Measurements from ENCODE around the gene ZNF217.
"Not testable (repeated sequence)": the region's sequence is repeated elsewhere in the genome, so short reads cannot be mapped to it uniquely, and the experiment has no call there.

The ZNF217 gene

DNA sequence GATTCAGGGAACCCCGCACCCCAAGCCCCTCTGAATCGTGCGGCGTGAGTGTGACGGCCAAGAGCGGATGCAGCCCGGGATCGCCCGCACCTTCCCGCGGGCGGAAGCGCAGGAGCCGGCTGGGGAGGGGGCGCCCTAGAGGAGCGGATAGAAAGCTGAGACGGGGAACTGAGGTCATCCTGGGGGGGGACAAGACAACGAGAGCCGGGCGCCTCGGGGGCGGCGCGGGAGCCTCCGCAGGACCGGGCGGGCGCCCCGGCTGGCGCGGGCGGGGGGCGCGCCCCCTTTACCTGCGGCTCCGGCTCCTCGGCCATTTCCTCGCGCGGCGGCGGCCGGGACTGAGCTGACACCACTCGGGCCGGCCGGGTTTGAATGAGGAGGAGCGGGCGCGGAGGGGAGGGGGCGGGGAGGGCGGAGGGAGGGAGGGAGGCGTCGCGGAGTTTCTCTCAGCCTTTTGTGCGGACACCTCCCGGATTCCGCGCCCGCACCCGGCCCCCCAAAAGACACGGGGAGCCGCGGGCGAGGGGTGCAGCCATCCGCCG, at the start of gene ZNF217:
Gene ZNF217 (minus strand): TSS at position 374 of the 542 bp plus-strand sequence. CDS start 11,013 bp downstream, outside the sequence.
- peak; percentile 61 for DNase-seq (ENCODE audit: low read depth)
- H3K4me3 ChIP-seq (replicated peaks; ENCODE audit: low read depth, low read length) = peak within 1 kb of the TSS; percentile 74

DNA sequence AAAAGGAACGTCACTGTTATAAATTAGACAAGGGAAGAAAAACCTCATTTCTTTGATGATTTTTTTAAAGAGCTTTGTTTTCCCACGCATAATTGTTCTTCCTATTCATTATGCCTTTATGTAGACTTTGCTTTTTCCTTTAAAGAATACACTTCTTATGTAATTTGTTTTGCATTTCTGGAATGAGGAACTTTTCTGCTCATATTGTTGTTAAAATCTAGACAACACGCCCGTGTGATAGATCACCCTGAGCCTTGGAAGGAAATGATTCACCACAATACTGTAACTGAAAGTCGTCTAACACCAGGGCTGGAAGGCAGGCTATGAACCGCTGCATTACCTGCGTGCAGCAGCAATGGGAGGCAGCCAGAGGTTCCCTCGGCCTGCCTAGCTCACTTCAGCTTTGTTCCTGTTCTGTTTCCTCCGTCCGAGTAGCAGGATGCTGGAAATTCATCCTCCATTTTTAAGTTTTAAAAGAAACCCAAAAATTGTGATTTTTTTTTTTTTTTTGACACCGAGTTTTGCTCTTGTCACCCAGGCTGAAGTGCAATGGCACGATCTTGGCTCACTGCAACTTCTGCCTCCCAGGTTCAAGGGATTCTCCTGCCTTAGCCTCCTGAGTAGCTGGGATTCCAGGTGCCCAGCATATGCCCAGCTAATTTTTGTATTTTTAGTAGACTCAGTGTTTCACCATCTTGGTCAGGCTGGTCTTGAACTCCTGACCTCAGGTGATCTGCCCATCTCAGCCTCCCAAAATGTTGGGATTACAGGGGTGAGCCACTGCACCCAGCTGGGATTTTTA, 49.6 kb upstream of the ZNF217 start:
- peak overlapping the region; percentile 21 for H3K4me3 ChIP-seq (replicated peaks; ENCODE audit: low read depth, low read length)
- TF ChIP-seq, protein P1, sequence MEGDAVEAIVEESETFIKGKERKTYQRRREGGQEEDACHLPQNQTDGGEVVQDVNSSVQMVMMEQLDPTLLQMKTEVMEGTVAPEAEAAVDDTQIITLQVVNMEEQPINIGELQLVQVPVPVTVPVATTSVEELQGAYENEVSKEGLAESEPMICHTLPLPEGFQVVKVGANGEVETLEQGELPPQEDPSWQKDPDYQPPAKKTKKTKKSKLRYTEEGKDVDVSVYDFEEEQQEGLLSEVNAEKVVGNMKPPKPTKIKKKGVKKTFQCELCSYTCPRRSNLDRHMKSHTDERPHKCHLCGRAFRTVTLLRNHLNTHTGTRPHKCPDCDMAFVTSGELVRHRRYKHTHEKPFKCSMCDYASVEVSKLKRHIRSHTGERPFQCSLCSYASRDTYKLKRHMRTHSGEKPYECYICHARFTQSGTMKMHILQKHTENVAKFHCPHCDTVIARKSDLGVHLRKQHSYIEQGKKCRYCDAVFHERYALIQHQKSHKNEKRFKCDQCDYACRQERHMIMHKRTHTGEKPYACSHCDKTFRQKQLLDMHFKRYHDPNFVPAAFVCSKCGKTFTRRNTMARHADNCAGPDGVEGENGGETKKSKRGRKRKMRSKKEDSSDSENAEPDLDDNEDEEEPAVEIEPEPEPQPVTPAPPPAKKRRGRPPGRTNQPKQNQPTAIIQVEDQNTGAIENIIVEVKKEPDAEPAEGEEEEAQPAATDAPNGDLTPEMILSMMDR (IDR thresholded peaks at IDR 0.05; ENCODE audit: low read length, missing control alignments) = no peak
- peak; percentile 83 for DNase-seq (ENCODE audit: low read depth)

DNA sequence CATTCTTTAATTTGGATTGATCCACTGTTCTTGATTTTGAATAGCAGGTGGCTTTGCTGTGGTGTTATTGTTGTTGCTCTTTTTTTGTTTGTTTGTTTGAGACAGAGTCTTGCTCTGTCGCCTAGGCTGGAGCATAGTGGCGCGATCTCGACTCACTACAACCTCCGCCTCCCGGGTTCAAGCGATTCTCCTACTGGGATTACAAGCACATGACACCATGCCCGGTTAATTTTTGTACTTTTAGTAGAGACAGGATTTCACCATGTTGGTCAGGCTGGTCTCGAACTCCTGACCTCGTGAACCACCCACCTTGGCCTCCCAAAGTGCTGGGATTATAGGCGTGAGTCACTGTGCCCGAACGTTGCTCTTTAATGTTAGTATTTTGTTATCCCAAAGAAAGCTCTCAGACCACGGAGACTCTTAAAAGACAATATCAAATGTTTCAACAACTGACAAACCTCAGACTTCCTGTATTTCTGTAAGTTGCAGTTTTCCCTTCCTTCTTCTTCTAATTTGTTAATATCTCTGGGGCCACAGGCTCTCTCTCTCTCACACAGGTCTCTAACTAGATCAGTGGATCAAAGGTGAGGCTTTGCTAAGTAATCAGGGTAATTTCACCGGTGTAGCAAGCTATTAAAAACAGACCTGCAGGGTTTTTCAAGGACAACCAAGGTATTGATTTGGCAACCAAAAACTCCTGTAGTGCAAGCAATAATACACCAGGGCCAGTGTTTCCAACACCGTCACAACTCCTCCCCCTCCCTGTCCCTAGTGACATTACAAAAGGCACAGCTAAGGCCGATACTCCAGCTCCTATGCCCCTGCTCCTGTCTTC, 48.8 kb upstream of the ZNF217 start:
- TF ChIP-seq, protein P1 (IDR thresholded peaks at IDR 0.05; ENCODE audit: low read length, missing control alignments) = no peak
- peak overlapping the region; percentile 21 for H3K4me3 ChIP-seq (replicated peaks; ENCODE audit: low read depth, low read length)
- peak; percentile 74 for DNase-seq (ENCODE audit: low read depth)

DNA sequence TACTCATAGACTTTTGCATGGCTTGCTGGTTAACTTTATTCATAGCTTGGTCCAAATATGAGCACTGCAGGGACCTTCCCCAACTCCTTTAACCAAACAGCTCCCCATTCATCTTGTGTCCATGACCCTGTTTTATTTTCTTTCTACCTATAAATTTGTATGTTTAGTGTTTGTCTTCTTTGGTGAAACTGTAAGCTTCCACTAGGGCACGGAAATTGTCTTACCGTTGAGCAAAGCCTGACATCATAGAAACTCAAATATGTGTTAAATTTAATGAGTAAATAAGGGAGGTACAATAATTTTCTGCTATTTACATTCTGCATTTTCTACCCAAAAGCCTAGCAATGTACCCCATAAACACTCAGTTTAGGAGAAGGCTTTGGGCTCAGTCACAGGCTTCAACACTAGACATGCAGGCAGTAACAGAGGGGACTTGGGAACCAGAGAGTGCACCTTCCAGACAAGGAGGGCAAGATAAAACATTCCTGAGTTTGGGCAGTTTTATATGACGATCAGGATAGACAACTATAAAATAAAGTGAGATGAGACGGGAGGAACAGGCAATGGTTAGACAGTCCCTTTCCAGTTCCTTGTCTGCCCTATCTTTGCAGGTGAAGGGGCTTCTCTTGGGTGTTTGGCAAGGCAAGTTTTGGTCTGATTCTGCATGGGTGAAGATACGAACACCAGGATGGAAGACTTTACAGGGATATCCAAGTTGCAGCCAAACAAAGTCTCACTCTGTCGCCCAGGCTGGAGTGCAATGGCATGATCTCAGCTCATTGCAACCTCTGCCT, 46.2 kb upstream of the ZNF217 start:
- DNase-seq (ENCODE audit: low read depth) = no peak
- TF ChIP-seq, protein P1 (IDR thresholded peaks at IDR 0.05; ENCODE audit: low read length, missing control alignments) = no peak
- H3K4me3 ChIP-seq (replicated peaks; ENCODE audit: low read depth, low read length) = no peak overlapping the region

DNA sequence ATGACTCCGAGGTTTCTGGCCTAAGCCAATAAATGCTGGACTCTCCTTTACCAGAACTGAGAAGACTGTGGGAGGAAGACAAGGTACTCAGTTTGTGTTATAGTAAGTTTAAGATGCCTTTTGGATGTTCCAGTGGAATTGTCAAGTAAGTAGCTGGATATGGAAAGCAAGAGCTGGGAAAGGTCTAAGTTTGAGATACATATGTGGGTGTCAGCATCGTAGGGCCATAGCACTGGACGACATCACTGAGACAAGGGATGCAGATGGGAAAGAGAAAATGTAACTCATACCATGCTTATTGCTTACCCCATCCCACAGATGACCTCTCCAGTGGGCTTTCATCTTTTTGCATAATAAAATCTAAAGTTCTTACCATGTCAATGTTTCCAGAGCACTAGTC, 45.5 kb upstream of the ZNF217 start:
- no peak for DNase-seq (ENCODE audit: low read depth)
- TF ChIP-seq, protein P1 (IDR thresholded peaks at IDR 0.05; ENCODE audit: low read length, missing control alignments) = no peak
- H3K4me3 ChIP-seq (replicated peaks; ENCODE audit: low read depth, low read length) = no peak overlapping the region

DNA sequence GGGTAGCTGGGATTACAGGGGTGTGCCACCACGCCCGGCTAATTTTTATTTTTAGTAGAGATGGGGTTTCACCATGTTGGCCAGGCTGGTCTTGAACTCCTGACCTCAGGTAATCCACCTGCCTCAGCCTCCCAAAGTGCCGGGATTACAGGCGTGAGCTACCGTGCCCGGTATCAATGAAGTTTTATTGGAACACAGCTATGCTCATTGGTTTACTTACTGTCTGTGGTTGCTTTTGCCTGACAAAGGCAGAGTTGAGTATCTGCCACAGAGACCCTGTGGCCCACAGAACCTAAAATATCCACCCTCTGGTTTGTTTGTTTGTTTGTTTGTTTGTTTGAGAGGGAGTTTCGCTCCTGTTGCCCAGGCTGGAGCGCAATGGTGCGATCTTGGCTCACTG, 43.7 kb upstream of the ZNF217 start:
- DNase-seq (ENCODE audit: low read depth); H3K4me3 ChIP-seq (replicated peaks; ENCODE audit: low read depth, low read length): not testable (repeated sequence)

DNA sequence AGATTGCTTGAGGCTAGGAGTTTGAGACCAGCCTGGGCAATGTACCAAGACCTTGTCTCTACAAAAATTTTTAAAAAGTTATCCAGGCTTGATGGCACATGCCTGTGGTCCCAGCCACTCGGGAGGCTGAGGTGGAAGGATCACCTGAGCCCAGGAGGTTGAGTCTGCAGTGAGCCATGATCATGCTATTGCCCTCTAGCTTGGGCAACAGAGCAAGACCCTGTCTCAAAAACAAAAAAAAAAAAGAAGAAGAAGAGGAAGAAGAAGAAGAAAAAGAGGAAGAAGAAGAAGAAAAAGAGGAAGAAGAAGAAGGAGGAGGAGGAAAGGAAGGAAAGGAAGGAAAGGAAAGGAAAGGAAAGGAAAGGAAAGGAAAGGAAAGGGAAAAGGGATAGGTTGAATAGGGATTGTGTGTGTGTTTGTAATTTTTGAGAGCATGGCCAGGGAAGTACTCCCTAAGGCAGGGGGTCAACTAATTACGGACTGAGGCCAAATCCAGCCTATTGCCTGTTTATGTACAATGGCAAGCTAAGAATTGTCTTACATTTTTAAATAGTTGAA, 43.0 kb upstream of the ZNF217 start:
- TF ChIP-seq, protein P1 (IDR thresholded peaks at IDR 0.05; ENCODE audit: low read length, missing control alignments) = no peak
- H3K4me3 ChIP-seq (replicated peaks; ENCODE audit: low read depth, low read length) = no peak overlapping the region
- no peak for DNase-seq (ENCODE audit: low read depth)

Measured in fibroblast of pulmonary artery (primary cell).